Left ventricle myocardium superior (tissue), 1 donor: ENCODE data around the gene ZDHHC9. TPM values are rescaled to one million over a fixed set of nuclear protein-coding genes. Genes with fewer than 3 reads are reported as not detected.

ENCODE experiments used
- total RNA-seq: library from RNA; stranded (reverse); fragmentation: NEBNext Ultra II Directional; extraction: Animal tissue kit (Norgen Biotek cat#: 25700); gene quantifications from one replicate; pipeline ENCODE4 v1.2.1, GENCODE V29; 2021
- donor health status: DM: no; HTN: yes; CAD: no; lungs with severe emphysema.

ZDHHC9 gene
- total RNA-seq, 1 donor from 2014 or later, result 13.4 TPM

Other genes with a start within 250 kb of the ZDHHC9 start
- 25.9 TPM for gene APLN, start 188.9 kb downstream of the ZDHHC9 start, total RNA-seq
- 0.92 TPM for gene XPNPEP2, start 104.9 kb downstream of the ZDHHC9 start, total RNA-seq
- gene SASH3, start 63.9 kb downstream of the ZDHHC9 start, total RNA-seq, result 1.8 TPM
- 8.0 TPM for gene UTP14A, start 62.3 kb upstream of the ZDHHC9 start, total RNA-seq
- 12.4 TPM for gene BCORL1, start 138.7 kb upstream of the ZDHHC9 start, total RNA-seq